PFSK-1 (cell line): ENCODE data around the gene BUB1B.

ENCODE experiments used
- POLR2AphosphoS5 ChIP-seq: IDR thresholded peaks from 2 replicates; pipeline ENCODE4 v1.6.1; 2012; ENCODE audit warnings: low read depth, mild to moderate bottlenecking, control low read depth, low read length, moderate library complexity
- SIN3A ChIP-seq: IDR thresholded peaks from 2 replicates; pipeline ENCODE4 v1.6.1; 2012; ENCODE audit warnings: mild to moderate bottlenecking, low read length, moderate library complexity, borderline replicate concordance; ENCODE audit not compliant: insufficient read depth

DNA sequence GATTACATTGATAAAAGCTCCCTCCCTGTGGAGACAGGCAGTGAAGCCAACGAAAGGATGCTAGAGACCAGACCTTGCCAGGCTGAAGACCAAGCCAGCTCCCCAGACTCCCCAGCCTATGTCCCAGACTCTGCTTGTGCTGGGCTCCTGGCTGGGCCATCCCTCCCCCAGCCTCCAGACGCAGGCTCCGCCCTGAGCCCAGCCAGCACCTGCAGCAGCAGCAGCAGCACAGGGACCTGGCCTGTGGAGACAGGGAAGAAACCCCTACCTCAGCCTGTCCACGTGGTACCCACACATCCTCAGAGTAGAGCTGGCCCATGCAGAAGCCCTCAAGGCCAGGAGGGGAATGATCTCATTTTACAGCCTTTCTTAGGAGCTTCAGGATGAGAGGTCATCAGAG lies 108.7 kb downstream of the BUB1B start:
- TF ChIP-seq SIN3A = no peak
- TF ChIP-seq POLR2AphosphoS5 = no peak
